ENCODE data around the gene SORBS1.

Gene SORBS1

DNA sequence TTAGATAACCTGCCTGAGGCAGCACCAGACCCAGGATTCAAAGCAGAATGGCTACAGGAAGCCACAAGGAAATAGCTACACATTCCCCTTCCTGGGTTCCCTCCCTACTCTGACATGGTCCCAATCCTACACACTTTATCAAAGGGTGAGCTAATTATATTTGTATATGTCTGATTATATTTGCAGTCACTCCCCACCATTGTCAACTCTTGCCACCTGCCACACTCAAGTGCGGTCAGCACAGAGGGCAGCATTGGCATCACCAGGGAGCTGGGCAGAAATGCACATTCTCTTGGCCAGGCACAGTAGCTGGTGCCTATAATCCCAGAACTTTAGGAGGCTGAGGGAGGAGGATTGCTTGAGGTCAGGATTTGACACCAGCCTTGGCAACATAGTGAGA lies 156.3 kb downstream of the SORBS1 start:
- DNase-seq = no peak

DNA sequence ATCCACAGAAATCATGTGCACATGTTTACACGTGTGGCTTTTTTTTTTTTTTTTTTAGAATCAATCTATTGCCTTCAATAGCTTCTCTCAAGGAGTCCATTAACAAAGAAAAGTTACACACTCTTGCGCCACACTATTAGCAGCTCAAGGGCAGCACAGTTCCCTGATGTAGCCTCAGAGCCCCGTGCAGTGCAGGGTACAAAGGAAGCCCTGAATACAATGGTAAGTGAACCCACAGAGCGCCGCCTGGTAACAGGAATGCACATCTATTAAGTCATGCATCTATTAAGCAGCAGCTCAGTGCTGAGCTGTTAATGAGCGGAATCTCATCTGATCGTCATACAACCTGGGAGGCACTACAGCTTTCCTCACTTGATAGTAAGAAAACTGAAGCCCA lies 156.7 kb downstream of the SORBS1 start:
- DNase-seq = no peak

DNA sequence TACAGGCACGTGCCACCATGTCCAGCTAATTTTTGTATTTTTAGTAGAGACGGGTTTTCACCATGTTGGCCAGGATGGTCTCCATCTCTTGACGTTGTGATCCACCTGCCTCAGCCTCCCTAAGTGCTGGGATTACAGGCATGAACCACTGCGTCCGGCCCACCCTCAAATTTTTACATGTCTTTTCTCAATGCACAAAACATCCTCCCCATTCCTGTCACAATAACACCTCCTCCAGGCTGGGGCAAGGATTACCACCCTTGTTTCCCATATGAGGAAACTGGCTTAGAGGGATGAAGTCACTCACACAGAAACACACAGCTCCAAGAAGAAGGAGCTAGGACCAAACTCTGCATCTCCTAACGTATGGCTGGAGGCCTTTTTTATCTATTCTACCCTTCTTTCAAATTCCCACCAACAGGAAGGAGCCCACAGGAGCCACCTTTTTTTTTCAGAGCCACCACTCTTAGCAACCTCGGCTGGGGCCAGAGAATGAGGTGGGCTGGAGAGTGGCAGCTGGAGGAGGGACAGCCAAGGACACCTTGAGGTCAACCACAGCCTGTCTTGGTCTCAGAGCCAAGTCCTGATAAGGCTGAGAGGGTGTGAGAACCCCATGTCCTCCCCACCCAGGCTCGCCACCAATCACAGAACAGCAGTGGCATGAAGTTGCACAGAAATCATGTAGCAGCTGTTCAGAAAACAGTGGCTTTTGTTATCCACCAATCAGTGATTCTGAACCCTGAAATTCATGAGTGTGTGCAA lies 157.3 kb downstream of the SORBS1 start:
- no peak for DNase-seq

DNA sequence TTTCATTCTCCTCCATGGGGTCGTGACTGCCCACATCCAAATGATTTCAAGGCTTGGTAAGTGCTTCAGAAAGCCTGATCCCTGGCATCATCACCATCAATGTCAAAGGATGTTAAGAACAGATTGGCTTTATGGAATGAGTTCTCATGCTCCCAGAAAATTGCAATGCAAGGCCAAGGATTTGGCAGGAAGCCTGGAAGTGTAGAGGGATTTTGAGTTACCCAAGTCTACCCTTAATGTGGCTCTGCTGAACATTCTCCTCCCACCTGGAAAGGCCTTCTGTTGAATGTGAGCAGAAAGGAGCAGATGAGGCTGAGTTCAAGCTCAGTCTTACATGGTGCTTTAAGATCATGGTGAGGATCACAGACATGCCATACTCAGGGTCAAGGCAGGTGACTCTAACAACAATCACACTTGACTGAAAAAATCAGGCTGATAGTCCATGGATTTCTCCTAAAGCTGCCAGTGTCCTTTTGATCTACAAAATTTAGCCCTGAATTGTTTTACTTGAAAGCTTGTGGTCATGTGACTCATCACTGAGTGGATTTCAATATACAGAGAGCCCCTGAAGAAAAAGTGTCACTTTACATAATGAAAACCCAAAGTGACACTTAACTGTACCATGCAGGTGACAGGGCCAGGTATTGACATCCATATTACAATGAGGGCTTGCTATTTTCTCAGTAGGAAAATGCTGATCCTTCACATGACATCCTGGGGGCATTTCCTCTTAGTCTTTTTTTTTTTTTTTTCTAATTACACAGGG lies 159.3 kb downstream of the SORBS1 start:
- no peak for DNase-seq

DNA sequence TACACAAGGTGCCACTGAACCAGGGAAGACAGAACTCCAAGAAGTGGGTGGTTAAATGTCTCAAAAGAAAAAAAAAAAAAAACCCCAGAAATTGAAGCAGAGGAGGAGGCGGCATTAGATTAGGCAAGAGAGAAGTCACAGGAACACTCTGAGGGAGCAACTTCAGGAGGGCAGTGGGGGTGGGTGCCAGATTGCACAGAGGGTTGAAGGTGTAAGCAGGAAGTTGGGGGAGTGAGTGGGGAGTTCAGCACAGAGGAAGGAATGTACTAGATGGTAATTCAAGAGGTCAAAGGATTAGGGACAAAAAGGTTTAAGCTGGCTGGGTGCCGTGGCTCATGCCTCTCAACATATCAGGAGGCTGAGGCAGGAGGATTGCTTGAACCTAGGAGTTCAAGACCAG lies 160.4 kb downstream of the SORBS1 start:
- DNase-seq = no peak

DNA sequence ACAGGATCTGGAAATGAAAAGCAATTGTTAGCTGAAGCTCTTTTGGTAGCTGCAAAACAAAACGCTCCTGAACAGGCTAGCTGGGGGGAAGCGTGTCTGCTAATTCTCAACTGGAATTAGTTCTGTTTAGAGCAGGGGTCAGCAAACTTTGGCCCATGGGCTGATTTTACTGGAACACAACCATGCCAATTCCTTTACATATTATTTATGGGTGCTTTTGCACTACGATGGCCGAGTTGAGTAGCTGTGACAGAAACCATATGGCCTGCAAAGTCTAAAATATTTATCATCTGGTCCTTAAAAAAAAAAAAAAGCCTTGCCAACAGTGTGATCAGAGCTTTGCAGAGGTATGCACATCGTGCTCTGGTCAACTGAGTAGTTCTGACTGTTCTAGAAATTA lies 162.0 kb downstream of the SORBS1 start:
- no peak for DNase-seq

DNA sequence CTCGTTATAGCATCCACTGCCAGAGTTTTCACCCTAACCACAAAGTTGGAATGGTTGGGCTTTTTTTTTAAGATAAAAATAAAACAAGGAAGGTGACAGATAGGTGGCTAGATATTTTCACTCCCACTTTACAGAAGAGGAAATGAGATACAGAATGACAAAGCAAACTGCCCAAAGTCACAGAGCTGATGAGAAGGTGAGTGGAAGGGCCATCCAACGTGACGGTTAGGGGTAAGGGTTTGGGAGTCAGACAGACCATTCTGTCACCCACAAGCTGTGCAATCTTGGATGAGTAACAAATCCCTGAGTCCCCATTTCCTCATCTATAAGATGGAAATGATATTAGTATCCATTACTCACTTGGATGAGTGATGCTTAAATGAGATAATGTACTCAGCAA lies 163.4 kb downstream of the SORBS1 start:
- DNase-seq = no peak

DNA sequence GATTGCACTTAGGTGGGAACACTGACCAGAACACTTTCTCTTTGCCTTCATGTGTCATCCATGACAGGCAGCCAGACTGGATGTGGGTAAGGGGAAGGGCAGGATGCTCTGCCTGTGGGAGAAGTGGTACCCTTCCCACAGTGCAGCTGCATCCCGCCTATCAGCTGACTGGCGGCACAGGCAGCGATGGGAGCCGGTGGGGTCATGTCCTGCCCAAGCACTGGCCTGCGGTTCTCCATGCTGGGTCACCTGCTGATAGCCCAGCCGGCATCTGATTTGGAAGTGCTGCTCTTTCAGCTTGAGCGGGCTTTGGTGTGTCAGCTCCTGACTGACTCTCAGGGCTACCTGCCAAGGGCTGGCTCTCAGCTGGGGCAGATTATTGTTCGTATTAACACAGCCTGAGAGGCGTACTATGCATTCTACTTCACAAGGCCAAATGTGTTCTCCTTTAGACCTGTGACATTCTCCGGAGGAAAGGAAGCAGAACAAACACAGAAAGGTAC lies 165.2 kb downstream of the SORBS1 start:
- DNase-seq = no peak

DNA sequence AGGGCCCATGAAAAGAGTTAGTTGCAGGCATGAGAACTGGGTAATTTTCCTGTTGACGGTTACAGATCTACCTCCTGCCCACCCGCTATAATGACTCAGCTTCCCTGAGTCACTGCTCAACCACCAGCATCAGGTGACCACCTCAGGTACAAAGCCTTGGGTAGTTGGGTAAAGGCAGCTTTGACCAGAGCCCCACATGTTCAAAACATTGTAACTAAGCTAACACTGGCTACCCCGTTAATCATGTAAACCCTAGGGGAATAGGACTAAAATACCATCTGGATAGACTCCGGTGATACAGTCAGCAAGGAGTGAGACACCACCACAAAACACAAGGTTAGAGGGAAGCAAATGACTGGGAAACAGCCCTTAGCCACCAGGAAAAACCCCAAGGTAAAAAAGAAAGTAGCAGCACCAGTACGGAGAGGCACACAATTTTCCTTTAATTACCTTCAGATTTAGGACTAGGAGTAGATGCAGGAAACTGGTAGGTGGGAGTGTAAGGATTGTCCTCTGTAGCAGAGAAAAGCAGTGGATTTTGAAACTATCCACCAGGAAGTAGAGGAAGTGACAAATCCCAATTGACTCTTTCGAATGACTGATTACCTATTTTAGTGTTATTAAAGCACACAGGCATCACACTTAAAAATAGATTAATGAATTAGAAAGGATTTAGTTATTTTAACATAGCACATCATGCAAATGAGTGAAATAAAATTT lies 166.8 kb downstream of the SORBS1 start:
- DNase-seq = no peak

DNA sequence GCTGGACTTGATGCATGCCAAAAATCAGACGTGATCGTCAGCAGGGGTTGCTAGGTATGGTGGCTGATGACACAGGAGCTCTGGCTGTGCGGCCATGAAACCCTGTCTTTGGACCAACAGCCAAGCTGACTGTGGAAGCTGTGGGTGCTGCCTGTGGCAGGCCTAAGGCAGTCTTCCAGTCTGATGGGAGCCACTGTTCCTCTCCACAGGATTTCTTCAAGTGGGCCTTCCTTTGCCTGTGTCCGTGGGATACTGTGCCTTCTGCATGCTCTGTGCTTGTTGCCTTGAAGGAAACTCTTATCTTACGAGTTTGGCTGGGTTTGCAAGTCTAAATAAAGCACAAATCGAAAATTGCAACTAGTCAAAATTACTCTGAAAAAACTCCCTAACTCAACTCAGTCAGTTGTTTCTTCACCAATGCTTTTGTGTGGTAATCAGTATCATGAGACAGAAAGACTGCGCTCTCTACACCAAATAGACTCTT lies 168.4 kb downstream of the SORBS1 start:
- DNase-seq = no peak

DNA sequence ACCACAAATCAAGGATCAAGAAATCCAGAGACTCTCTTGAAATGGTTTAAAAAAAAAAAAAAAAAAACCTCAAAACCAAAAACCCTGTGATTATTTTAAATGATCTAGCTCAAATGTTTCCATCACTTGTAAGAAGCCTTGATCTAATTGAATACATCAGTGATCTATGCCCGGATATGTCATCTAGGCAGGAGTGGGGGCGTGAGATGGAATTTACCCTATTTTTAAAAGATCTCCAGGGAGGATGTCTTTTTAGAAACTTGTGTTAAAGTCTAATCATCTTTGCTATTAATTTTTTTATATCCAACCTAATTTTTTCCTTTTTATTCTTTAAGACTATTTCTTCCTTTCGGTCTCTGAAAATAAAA lies 169.0 kb downstream of the SORBS1 start:
- DNase-seq = no peak

DNA sequence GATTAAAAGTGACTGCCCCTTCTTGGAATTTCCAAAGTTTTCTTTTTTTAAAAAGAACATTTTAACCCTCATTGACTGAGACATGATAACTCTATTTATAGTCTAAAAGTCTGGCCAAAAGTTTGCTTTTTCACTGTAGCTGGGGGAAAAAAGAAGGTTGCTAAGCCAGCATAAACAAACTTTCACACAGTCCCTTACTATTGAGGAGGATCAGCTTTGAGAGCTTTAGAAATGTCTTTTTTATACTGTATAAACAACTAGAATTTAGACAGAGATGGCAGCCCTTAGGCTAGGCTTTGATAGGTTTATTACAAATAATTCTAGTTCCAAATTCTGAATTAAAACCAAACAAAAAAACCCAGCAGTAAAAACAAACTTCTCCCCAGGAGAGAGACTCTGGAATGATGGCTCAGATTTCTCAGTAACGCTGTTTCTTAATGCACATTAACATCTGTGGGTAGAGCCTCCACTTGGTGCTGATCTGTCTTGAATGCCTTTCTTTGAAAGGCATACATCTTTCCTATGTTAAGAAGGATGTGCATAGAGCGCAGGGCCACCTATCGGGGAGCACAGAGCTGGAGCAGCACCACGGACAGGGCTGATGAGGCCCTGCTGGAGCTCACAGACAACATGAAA lies 169.5 kb downstream of the SORBS1 start:
- no peak for DNase-seq

DNA sequence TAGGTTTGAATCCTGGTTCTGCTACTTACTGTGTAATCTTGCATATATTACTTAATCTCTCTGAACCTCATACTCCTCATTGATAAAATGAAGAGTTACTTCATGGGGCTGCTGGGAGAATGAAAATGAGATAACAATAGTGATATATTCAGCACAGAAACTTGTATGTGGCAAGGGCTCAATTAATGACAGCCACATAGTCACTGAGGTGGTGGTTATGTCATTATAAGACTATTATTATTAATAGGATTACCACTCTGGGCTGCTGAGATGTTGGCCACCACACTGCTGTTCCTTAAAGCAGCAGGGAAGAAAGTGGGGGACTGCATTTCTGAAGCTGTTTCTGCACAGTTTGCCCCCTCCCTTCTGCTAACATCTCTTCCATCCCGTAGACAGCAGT lies 170.0 kb downstream of the SORBS1 start:
- no peak for DNase-seq

DNA sequence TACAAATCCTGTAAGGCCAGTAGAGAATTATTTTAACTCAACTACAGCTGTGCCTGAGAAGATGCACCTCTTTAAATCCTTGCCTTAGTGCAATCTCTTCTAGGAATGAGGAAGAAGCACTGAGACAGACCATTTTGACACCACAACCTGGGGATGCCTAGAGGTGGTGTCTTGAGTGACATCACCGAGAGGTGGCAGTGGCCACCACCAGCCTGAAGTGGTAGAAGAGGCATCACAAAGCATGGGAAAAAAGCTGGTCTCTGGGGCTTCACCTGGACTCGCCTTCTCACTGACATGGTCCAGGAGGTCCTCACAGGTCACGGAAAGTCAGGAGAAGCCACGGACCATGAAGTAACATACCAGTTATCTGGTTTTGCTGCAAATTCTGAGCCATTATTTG lies 171.2 kb downstream of the SORBS1 start:
- no peak for DNase-seq

DNA sequence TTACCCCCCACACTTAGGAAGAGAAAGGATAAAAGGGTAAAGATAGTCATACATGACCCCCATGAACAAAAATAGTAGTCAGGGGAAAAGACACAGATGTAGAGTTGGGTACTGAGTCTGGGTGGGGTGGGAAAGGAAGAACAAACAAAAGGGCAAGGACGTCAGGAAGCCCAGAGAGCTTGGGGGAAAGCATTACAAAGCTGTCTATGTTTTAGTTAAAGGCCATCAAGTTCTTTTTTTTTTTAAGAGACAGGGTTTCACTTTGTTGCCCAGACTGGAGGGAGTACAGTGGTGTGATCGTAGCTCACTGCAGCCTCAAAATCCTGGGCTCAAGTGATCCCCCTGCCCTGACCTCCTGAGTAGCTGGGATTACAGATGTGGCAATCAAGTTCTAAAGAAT lies 172.0 kb downstream of the SORBS1 start:
- DNase-seq = no peak

DNA sequence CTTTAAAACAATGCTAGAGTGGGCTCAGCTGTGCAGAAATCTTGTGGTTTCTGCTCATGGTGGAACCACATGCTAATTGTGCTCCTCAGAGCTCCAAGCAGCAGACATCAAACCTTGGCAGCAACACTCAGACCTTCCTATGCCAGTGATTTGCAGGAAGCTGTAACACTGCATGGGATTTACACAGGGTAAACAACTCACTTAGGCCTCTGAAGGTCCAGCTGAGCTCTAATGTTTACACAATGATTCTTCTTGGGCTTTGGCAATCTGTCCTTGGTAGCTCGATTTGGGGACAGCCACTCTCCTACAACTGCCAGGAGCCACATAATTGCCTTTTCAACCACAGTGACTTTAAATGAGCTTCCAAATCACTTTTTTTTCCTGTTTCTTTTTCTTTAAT lies 172.6 kb downstream of the SORBS1 start:
- no peak for DNase-seq

DNA sequence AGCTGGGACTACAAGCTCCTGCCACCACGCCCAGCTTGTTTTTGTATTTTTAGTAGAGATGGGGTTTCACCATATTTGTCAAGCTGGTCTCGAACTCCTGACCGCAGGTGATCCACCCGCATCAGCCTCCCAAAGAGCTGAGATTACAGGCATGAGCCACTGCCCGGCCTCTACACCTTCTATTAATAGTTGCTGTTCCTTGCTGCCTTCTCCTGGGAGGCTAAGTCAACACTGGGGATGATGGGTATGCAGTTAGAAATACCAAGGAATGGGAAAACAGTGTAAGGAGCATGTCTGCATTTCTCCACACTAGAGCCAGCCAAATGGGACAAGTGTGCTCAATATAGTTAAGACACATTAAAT lies 173.1 kb downstream of the SORBS1 start:
- DNase-seq = no peak

DNA sequence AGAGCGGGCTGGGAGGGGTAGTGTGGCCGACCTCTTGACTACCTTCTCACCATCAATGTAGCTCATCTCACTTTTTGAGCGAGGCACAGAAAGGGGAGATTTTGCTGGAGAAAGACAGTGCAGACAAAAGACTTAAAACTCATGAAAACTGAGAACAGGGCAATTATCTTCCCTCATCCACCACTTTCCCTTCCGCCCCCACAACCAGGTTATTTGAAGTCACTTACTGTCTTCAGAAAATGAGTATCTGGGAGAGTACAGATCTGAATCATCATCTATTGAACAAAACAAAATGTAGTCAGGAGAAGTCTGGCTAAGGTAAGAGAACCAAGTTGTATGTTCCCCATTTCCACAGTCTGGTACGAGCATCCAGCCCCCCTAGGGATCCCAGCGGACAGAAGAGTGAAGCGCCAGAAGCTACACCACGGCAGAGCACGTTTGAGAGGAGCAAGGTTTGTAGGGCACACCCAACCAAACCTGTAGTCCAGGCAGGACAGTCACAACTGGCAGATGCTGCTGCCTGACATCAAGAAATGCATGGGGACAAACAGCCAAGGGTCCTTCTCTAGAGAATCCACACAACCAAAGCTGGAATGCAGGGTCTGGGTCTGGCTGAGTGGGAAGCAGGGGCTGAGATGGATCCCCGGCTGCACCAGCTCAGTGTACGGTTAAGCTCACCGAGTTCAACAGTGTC lies 177.0 kb downstream of the SORBS1 start:
- DNase-seq = no peak

DNA sequence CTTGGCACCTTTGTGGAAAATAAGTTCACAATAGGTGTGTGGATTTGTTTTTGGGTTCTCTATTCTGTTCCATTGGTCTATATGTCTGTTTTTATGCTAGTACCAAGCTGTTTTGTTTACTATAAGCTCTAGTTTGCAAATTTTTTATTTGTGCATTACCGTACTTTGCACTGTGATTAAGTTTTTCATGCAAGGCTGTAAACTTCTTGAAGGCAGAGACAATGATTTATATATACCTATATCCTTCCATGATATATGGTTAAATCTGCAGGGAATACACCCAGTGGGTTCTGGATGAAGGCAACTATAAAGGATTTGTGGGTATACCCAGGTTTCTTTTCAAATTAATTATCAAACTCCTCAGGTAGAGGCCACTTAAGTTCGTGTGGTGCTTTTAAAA lies 178.6 kb downstream of the SORBS1 start:
- no peak for DNase-seq

DNA sequence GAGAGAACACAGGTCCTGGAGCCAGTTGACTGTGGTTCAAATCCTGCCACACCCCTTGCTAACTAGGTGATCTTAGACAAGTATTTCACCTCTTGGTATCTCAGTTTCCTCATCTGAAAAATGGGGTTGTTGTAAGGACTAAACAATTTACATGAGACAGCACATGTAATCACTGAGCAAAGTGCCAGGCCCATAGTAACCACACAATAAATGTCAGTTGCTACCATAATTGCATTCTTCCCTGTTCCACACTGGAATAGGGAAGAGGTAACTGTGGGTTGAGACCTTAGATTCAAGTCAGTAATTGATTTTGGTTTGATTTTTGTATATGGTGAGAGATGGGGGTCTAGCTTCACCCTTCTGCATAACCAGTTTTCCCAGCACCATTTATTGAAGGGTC lies 179.0 kb downstream of the SORBS1 start:
- DNase-seq = no peak

DNA sequence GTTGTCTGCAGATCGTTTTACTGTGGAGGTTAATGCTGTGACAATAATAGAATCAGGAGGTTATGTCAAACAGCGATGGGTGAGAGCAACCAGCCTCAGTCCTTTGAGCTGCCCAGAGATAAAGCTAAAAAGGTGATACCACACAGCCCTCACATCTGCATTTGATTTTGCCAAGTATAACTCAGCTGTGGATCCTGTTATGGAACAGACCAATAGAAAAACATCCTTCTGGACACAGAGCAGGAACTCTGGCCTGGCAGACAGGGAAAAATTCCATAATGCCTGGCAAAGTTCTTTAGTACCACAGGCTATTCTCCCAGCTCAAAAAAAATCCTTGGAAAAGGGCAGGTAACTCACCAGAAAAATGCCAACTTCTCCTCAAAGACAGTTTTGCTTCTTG lies 183.2 kb downstream of the SORBS1 start:
- DNase-seq = no peak

DNA sequence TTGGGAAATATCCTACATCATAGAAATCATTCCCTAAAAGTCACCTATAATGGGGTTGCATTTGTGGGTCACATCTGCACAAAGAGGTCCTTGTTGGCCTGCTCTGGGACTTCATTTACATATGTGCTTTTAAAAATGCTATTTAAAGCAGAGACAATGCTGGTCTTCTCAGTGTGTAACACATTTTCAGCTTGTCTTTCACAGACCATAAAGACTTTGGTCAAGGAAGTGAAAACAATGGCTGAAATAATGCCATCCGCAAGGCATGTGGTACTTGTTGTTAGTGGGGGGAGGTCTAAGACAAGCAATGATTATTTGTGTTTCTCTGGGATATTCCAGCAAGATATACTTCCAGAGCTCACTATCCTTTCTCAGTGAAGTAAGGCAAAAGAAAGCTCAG lies 185.8 kb downstream of the SORBS1 start:
- no peak for DNase-seq
